Measurements from ENCODE around the gene OR4N5.
"Not testable (repeated sequence)": the region's sequence is repeated elsewhere in the genome, so short reads cannot be mapped to it uniquely, and the experiment has no call there.

Gene OR4N5
- 0 reads per million in 2 experiments for total RNA-seq

GRCh38 chr14:20138520-20138919, at the start of gene OR4N5:
OR4N5 (plus strand) TSS chr14:20138820; CDS start chr14:20143736, 4,916 bp downstream.
- DNase-seq (ENCODE audit: low read depth) = no peak

GRCh38 chr14:20092050-20092449, 46.6 kb upstream of the OR4N5 start:
- DNase-seq (ENCODE audit: low read depth) = no peak

GRCh38 chr14:20093442-20093841, 45.2 kb upstream of the OR4N5 start:
- no peak for DNase-seq (ENCODE audit: low read depth)

GRCh38 chr14:20098926-20099770, 39.5 kb upstream of the OR4N5 start:
- DNase-seq (ENCODE audit: low read depth) = not testable (repeated sequence)

- no peak for DNase-seq (ENCODE audit: low read depth)
Measured at GRCh38 chr14:20110438-20110837, 28.2 kb upstream of the OR4N5 start, which contains the start of gene OR4K17. OR4K17 (plus strand) TSS chr14:20110739; CDS start chr14:20117500, 6,761 bp downstream.

- DNase-seq (ENCODE audit: low read depth) = no peak
Measured at GRCh38 chr14:20112321-20112720, 26.3 kb upstream of the OR4N5 start.

GRCh38 chr14:20116748-20117147, 21.9 kb upstream of the OR4N5 start:
- DNase-seq (ENCODE audit: low read depth) = no peak

- DNase-seq (ENCODE audit: low read depth) = no peak
Measured at GRCh38 chr14:20118795-20119194, 19.8 kb upstream of the OR4N5 start.

- DNase-seq (ENCODE audit: low read depth) = no peak
Measured at GRCh38 chr14:20143911-20144310, 5.3 kb downstream of the OR4N5 start.

GRCh38 chr14:20144820-20145219, 6.2 kb downstream of the OR4N5 start:
- DNase-seq (ENCODE audit: low read depth) = no peak

GRCh38 chr14:20164462-20164861, 25.8 kb downstream of the OR4N5 start:
- DNase-seq (ENCODE audit: low read depth) = no peak

GRCh38 chr14:20167091-20167490, 28.5 kb downstream of the OR4N5 start:
- no peak for DNase-seq (ENCODE audit: low read depth)

- not testable (repeated sequence) for DNase-seq (ENCODE audit: low read depth)
Measured at GRCh38 chr14:20169852-20170251, 31.2 kb downstream of the OR4N5 start.

- not testable (repeated sequence) for DNase-seq (ENCODE audit: low read depth)
Measured at GRCh38 chr14:20174205-20174604, 35.6 kb downstream of the OR4N5 start.

GRCh38 chr14:20176330-20176729, 37.7 kb downstream of the OR4N5 start:
- no peak for DNase-seq (ENCODE audit: low read depth)

- DNase-seq (ENCODE audit: low read depth) = no peak
Measured at GRCh38 chr14:20177433-20177974, 38.9 kb downstream of the OR4N5 start.

GRCh38 chr14:20179218-20179617, 40.6 kb downstream of the OR4N5 start:
- no peak for DNase-seq (ENCODE audit: low read depth)

- no peak for DNase-seq (ENCODE audit: low read depth)
Measured at GRCh38 chr14:20179880-20180279, 41.3 kb downstream of the OR4N5 start.

- no peak for DNase-seq (ENCODE audit: low read depth)
Measured at GRCh38 chr14:20180486-20180885, 41.9 kb downstream of the OR4N5 start.

- DNase-seq (ENCODE audit: low read depth) = no peak
Measured at GRCh38 chr14:20184181-20184580, 45.6 kb downstream of the OR4N5 start.

GRCh38 chr14:20190596-20190995, 52.0 kb downstream of the OR4N5 start, which contains the start of gene OR11G2:
OR11G2 (plus strand) TSS chr14:20190896; CDS start chr14:20197438, 6,542 bp downstream.
- DNase-seq (ENCODE audit: low read depth) = no peak

GRCh38 chr14:20191396-20191795, 52.8 kb downstream of the OR4N5 start:
- DNase-seq (ENCODE audit: low read depth) = no peak

GRCh38 chr14:20194101-20194500, 55.5 kb downstream of the OR4N5 start:
- no peak for DNase-seq (ENCODE audit: low read depth)
